ENCODE data around the gene LRPAP1. TPM values are rescaled to one million over a fixed set of nuclear protein-coding genes. Genes with fewer than 3 reads are reported as not detected.

Gene LRPAP1
- total RNA-seq, 4 donors from 2014 or later: 76.6 to 166 (median 126) TPM

DNA sequence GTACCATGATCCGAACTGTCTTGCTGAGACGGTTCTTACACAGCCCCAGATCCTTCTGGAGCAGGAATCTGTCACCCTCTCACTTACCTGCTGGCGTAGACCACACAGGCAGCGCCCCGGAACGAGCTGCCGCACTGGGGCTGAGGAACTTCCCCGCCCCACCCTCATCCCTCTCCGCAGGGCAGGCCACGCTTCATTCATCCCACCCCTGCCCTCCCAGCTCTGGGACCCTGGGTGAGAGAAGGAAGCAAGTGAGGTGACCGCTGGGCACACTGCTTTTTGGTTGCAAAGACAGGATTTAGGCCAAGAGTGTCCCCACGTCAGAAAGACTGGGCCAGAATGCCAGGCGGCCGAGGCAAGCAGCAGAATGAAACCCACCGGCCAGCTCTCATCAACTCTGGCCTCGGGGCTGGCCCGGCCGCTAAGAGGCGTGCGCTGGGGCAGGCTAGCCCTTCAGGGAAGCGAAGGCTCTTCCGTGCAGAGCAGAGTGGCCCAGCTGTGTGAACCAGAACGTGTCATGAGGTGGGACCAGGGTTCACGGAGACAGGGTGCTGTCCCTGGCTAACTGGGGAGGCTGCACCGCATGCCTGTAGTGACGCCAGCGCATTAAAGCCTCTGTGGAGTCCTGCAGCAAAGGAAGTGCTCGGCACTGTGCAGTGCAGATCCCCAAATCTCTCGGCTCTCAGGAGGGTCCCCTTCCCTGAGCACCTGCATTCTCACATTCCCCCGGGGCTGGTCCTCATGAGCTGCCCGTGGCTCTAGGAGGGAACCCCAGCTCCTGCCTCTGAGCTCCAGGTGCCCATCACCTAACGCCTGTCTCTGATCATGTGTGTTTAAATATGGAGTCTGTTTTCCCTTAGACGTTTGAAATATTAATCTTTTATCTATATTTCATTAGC, 6.4 kb downstream of the LRPAP1 start:
- WGBS, 2 donors: 68 to 83% methylated on average over 6 to 7 of the region's 33 CpGs
- intact Hi-C loops (cut with DNase I): no loop called here
- no peak for DNase-seq
- Histone ChIP-seq H3K4me3 (no peak overlapping the region), H3K27me3 (no peaks in the 10 kb centered on the region), H3K36me3 (peaks cover 13 to 93% (median 25%) of the 10 kb centered on the region in 3 donors), H3K27ac (no peak overlapping the region), H3K9me3 (no peaks in the 10 kb centered on the region), H3K4me1 (peaks cover 11 to 28% (median 12%) of the 10 kb centered on the region in 3 donors)
- no peak for TF ChIP-seq POLR2A (IDR thresholded peaks at IDR 0.05)
- TF ChIP-seq, protein P1, sequence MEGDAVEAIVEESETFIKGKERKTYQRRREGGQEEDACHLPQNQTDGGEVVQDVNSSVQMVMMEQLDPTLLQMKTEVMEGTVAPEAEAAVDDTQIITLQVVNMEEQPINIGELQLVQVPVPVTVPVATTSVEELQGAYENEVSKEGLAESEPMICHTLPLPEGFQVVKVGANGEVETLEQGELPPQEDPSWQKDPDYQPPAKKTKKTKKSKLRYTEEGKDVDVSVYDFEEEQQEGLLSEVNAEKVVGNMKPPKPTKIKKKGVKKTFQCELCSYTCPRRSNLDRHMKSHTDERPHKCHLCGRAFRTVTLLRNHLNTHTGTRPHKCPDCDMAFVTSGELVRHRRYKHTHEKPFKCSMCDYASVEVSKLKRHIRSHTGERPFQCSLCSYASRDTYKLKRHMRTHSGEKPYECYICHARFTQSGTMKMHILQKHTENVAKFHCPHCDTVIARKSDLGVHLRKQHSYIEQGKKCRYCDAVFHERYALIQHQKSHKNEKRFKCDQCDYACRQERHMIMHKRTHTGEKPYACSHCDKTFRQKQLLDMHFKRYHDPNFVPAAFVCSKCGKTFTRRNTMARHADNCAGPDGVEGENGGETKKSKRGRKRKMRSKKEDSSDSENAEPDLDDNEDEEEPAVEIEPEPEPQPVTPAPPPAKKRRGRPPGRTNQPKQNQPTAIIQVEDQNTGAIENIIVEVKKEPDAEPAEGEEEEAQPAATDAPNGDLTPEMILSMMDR (IDR thresholded peaks at IDR 0.05): no peak

GRCh38 chr4:3524920-3525319, 7.3 kb downstream of the LRPAP1 start:
- 78 to 82% methylated on average over 9 to 18 of the region's 19 CpGs for WGBS, 2 donors
- H3K9me3 ChIP-seq: no peaks in the 10 kb centered on the region
- H3K4me3 ChIP-seq: no peak overlapping the region
- H3K36me3 ChIP-seq: peaks cover 13 to 100% (median 33%) of the 10 kb centered on the region in 3 donors
- no peaks in the 10 kb centered on the region for H3K27me3 ChIP-seq
- no peak overlapping the region for H3K27ac ChIP-seq
- DNase-seq: no peak
- intact Hi-C loops (cut with DNase I): no loop called here
- TF ChIP-seq, protein P1 (IDR thresholded peaks at IDR 0.05): no peak
- TF ChIP-seq POLR2A (IDR thresholded peaks at IDR 0.05): no peak
- H3K4me1 ChIP-seq: peaks cover 2 to 19% (median 5%) of the 10 kb centered on the region in 3 donors

GRCh38 chr4:3524349-3524748, 7.9 kb downstream of the LRPAP1 start:
- H3K9me3 ChIP-seq: no peaks in the 10 kb centered on the region
- no peak for DNase-seq
- H3K36me3 ChIP-seq: peaks cover 13 to 100% (median 36%) of the 10 kb centered on the region in 3 donors
- 91% methylated on average over 6 of the region's 8 CpGs; no CpG with 5 or more reads in 1 of the 2 donors for WGBS, 2 donors
- no peaks in the 10 kb centered on the region for H3K27me3 ChIP-seq
- H3K4me3 ChIP-seq: no peak overlapping the region
- TF ChIP-seq, protein P1 (IDR thresholded peaks at IDR 0.05): no peak
- no peak for TF ChIP-seq POLR2A (IDR thresholded peaks at IDR 0.05)
- intact Hi-C loops (cut with DNase I): no loop called here
- no peak overlapping the region for H3K27ac ChIP-seq
- peaks cover 0 to 14% (median 0%) of the 10 kb centered on the region in 3 donors for H3K4me1 ChIP-seq

- H3K4me3 ChIP-seq: no peak overlapping the region
- no peaks in the 10 kb centered on the region for H3K9me3 ChIP-seq
- H3K27me3 ChIP-seq: no peaks in the 10 kb centered on the region
- DNase-seq: no peak
- intact Hi-C loops (cut with DNase I): no loop called here
- no peak for TF ChIP-seq POLR2A (IDR thresholded peaks at IDR 0.05)
- TF ChIP-seq, protein P1 (IDR thresholded peaks at IDR 0.05): no peak
- H3K27ac ChIP-seq: no peak overlapping the region
- peaks cover 0 to 7% (median 0%) of the 10 kb centered on the region in 3 donors for H3K4me1 ChIP-seq
- H3K36me3 ChIP-seq: peaks cover 13 to 100% (median 43%) of the 10 kb centered on the region in 3 donors
- WGBS, 2 donors: 85 to 93% methylated on average over 5 to 16 of the region's 24 CpGs
These were observed 8.5 kb downstream of the LRPAP1 start for GRCh38 chr4:3523628-3524221.

DNA sequence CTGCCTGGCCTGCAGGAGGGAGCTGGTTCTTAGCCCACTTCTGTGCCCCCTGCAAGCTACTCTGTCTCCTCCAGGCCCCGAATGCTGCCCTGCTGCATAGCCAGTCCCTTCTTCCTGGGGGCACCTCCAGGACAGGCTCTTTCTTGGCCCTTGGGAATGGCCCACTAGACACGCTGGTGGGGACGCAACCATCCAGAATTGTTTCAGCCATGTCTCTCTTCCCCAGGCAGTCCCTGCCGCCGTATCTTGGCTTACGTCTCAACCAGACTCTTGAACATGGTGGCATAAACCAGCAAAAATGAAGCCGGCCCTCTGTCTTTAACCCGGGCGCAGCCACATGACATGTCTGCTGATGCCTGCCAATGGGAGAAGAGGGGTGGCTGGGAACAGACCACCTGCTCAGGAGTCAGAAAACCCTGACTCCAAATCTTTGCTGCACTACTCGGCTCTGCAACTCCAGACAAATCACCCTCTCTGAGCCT, 9.0 kb downstream of the LRPAP1 start:
- Histone ChIP-seq H3K27me3 (no peaks in the 10 kb centered on the region), H3K36me3 (peaks cover 16 to 100% (median 44%) of the 10 kb centered on the region in 3 donors), H3K4me3 (no peak overlapping the region), H3K9me3 (no peaks in the 10 kb centered on the region), H3K27ac (no peak overlapping the region), H3K4me1 (peaks cover 0 to 5% (median 0%) of the 10 kb centered on the region in 3 donors)
- intact Hi-C loops (cut with DNase I): no loop called here
- DNase-seq: no peak
- TF ChIP-seq, protein P1 (IDR thresholded peaks at IDR 0.05): no peak
- TF ChIP-seq POLR2A (IDR thresholded peaks at IDR 0.05): no peak
- WGBS, 2 donors: 85 to 91% methylated on average over 4 to 5 of the region's 10 CpGs

Data from esophagus squamous epithelium (tissue), 5 donors.